SU-DHL-6 (cell line): Measurements from ENCODE around the gene CHTOP.
"Not testable (repeated sequence)": the region's sequence is repeated elsewhere in the genome, so short reads cannot be mapped to it uniquely, and the experiment has no call there.

ENCODE experiments used
- H2AFZ ChIP-seq: fragments of 200-600 bp; sonication (generic); 2 replicates; pipeline ENCODE4 v1.6.1; 2014; ENCODE audit warnings: low read depth, mild to moderate bottlenecking, moderate library complexity, mixed read lengths, antibody characterized with exemption, low read length; ENCODE audit not compliant: severe bottlenecking
- H3F3A ChIP-seq: fragments of 200-600 bp; shearing (Covaris generic); 2 replicates; pipeline ENCODE4 v1.6.0; 2016; ENCODE audit warnings: antibody characterized with exemption, mild to moderate bottlenecking; ENCODE audit not compliant: insufficient read depth
- H3K27ac ChIP-seq: fragments of 200-600 bp; sonication (generic); 2 replicates; pipeline ENCODE4 v1.5.1; 2016; ENCODE audit warnings: low read depth, mild to moderate bottlenecking, low read length, moderate library complexity, mixed read lengths
- H3K27me3 ChIP-seq: fragments of 200-600 bp; sonication (generic), shearing (Covaris generic); 2 replicates; pipeline ENCODE4 v1.6.0; 2014; ENCODE audit warnings: mild to moderate bottlenecking, low read length
- H3K36me3 ChIP-seq: fragments of 200-600 bp; sonication (generic); 2 replicates; pipeline ENCODE4 v1.6.1; 2014; ENCODE audit warnings: mild to moderate bottlenecking, low read length, mixed read lengths
- H3K4me2 ChIP-seq: fragments of 300-600, 200-600 bp; shearing (Covaris generic), sonication (generic); 2 replicates; pipeline ENCODE4 v1.6.0; 2014; ENCODE audit warnings: low read length, low read depth, mild to moderate bottlenecking; ENCODE audit not compliant: poor library complexity, severe bottlenecking
- H3K4me3 ChIP-seq: fragments of 200-600 bp; sonication (generic); 2 replicates; pipeline ENCODE4 v1.5.1; 2014; ENCODE audit warnings: antibody characterized with exemption, low read length, mild to moderate bottlenecking, mixed read lengths; ENCODE audit not compliant: insufficient read depth, poor library complexity, severe bottlenecking
- H3K79me2 ChIP-seq: fragments of 200-600 bp; sonication (generic); 2 replicates; pipeline ENCODE4 v1.6.1; 2014; ENCODE audit warnings: mild to moderate bottlenecking, low read length, moderate library complexity; ENCODE audit not compliant: insufficient read depth
- H3K9ac ChIP-seq: fragments of 200-600 bp; sonication (generic); 2 replicates; pipeline ENCODE4 v1.7.0; 2014; ENCODE audit warnings: mild to moderate bottlenecking, low read length
- H3K9me2 ChIP-seq: fragments of 200-600 bp; sonication (generic); replicated peaks from 2 replicates; pipeline ENCODE4 v1.6.1; 2014; ENCODE audit warnings: low read length; ENCODE audit not compliant: insufficient read depth
- H3K9me3 ChIP-seq: fragments of 200-600 bp; sonication (generic); 2 replicates; pipeline ENCODE4 v1.6.1; 2014; ENCODE audit warnings: low read length, mixed read lengths; ENCODE audit not compliant: insufficient read depth
- H4K20me1 ChIP-seq: fragments of 200-600 bp; sonication (generic); 2 replicates; pipeline ENCODE4 v1.6.1; 2014; ENCODE audit warnings: low read depth, mild to moderate bottlenecking, antibody characterized with exemption, low read length, moderate library complexity, mixed read lengths
- EZH2phosphoT487 ChIP-seq: fragments of 200-600 bp; sonication (generic), shearing (Covaris generic); conservative IDR thresholded peaks from 2 replicates; pipeline ENCODE4 v1.6.1; 2018; ENCODE audit warnings: mild to moderate bottlenecking, antibody characterized with exemption, low read length, moderate library complexity, mixed read lengths
- TF ChIP-seq, protein P1 (sequence below): fragments of 200-600 bp; sonication (generic); IDR thresholded peaks from one replicate; pipeline ENCODE4 v1.5.1; 2017; ENCODE audit warnings: antibody characterized with exemption, mild to moderate bottlenecking, low read length, moderate library complexity; ENCODE audit not compliant: insufficient read depth, poor library complexity, severe bottlenecking

The CHTOP gene

DNA sequence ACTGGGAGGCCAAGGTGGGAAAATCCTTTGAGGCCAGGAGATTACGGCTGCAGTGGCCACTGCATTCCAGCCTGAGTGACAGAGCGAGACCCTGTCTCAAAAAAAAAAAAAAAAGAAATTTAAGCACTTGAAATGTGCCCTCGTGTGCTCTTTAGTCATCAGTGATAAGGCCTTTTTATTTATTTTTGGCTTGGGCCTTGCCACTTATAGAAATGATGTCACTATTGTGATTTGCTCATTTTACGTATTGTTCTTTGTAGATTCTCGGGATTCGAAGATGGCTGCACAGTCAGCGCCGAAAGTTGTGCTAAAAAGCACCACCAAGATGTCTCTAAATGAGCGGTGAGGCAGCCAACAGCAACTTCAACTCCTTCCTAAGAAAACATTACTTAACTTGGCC lies 2.4 kb downstream of the CHTOP start:
- Histone ChIP-seq H3K27me3 (no peaks in the 10 kb centered on the region), H3K4me2 (no peak overlapping the region), H3K9me2 (no peaks in the 10 kb centered on the region), H3K79me2 (peaks cover 29% of the 10 kb centered on the region), H3K9ac (no peak overlapping the region), H3F3A (peaks cover 17% of the 10 kb centered on the region; the same call in 1 of the 2 replicates), H3K36me3 (peaks cover 31% of the 10 kb centered on the region), H3K4me3 (no peak overlapping the region), H4K20me1 (no peaks in the 10 kb centered on the region), H2AFZ (no peak overlapping the region), H3K9me3 (no peaks in the 10 kb centered on the region), H3K27ac (no peak overlapping the region)
- TF ChIP-seq, protein P1, sequence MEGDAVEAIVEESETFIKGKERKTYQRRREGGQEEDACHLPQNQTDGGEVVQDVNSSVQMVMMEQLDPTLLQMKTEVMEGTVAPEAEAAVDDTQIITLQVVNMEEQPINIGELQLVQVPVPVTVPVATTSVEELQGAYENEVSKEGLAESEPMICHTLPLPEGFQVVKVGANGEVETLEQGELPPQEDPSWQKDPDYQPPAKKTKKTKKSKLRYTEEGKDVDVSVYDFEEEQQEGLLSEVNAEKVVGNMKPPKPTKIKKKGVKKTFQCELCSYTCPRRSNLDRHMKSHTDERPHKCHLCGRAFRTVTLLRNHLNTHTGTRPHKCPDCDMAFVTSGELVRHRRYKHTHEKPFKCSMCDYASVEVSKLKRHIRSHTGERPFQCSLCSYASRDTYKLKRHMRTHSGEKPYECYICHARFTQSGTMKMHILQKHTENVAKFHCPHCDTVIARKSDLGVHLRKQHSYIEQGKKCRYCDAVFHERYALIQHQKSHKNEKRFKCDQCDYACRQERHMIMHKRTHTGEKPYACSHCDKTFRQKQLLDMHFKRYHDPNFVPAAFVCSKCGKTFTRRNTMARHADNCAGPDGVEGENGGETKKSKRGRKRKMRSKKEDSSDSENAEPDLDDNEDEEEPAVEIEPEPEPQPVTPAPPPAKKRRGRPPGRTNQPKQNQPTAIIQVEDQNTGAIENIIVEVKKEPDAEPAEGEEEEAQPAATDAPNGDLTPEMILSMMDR: no peak
- TF ChIP-seq EZH2phosphoT487: no peak

DNA sequence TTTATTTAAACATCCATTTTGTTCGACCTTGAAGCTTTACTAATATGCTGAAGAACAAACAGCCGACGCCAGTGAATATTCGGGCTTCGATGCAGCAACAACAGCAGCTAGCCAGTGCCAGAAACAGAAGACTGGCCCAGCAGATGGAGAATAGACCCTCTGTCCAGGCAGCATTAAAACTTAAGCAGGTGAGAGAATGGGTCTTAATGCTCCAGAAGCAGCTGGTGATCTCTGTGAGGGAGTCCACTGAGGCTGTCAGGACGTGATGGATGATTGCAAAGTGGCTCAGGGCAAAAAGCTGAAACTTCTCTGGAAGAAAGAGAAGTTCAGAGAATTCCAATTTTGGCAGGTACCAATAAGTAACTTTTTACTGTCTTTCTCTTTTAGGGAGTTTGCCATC lies 4.4 kb downstream of the CHTOP start:
- Histone ChIP-seq H3K9me2 (no peaks in the 10 kb centered on the region), H3K79me2 (peaks cover 29% of the 10 kb centered on the region), H4K20me1 (no peaks in the 10 kb centered on the region), H3K4me3 (no peak overlapping the region), H3K4me2 (no peak overlapping the region), H3K36me3 (peaks cover 49% of the 10 kb centered on the region), H3K9ac (no peak overlapping the region), H2AFZ (no peak overlapping the region), H3K9me3 (no peaks in the 10 kb centered on the region), H3F3A (peaks cover 17% of the 10 kb centered on the region; the same call in 1 of the 2 replicates), H3K27me3 (no peaks in the 10 kb centered on the region), H3K27ac (no peak overlapping the region)
- TF ChIP-seq EZH2phosphoT487: no peak
- TF ChIP-seq, protein P1: no peak

DNA sequence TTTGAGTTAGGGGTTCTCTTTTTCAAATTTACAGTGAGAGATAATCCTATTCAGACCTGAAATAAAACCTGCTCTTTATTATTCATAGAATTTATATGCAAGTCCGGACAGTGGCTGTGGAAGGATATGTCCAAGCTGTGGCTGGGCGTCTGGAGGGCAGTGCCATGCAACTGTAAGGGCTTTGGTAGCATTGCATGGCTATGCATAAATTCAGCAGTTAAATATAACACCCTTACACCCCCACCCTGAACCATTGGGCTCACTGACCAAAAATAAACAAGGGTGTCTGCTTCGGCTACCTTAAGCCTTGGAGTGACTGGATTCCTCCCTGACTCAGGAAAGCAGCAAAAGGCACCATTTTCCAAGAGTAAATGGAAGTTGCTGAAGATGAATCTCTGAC lies 5.4 kb downstream of the CHTOP start:
- TF ChIP-seq EZH2phosphoT487: no peak
- TF ChIP-seq, protein P1: no peak
- Histone ChIP-seq H2AFZ (no peak overlapping the region), H3K79me2 (peaks cover 27% of the 10 kb centered on the region), H3K9me3 (no peaks in the 10 kb centered on the region), H3K9me2 (no peaks in the 10 kb centered on the region), H3K9ac (no peak overlapping the region), H3F3A (peaks cover 24% of the 10 kb centered on the region; the same call in 1 of the 2 replicates), H3K27ac (no peak overlapping the region), H4K20me1 (no peaks in the 10 kb centered on the region), H3K36me3 (peaks cover 60% of the 10 kb centered on the region), H3K27me3 (no peaks in the 10 kb centered on the region), H3K4me3 (no peak overlapping the region), H3K4me2 (no peak overlapping the region)

DNA sequence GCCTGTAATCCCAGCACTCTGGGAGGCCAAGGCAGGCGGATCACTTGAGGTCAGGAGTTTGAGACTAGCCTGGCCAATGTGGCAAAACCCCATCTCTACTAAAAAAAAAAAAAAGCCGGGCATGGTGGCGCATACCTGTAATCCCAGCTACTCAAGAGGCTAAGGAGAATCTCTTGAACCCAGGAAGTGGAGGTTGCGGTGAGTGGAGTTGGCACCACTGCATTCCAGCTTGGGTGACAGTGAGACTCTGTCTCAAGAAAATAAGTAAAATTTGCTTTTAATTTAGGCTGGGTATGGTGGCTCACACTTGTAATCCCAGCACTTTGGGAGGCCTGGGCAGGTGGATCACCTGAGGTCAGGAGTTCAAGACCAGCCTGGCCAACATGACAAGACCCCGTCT lies 6.3 kb downstream of the CHTOP start:
- H3K9ac ChIP-seq, H3K9me3 ChIP-seq, H2AFZ ChIP-seq, H3K9me2 ChIP-seq, H3K4me2 ChIP-seq, H3K4me3 ChIP-seq, H4K20me1 ChIP-seq, H3K27ac ChIP-seq, H3K27me3 ChIP-seq: not testable (repeated sequence)
- Histone ChIP-seq H3K36me3 (peaks cover 68% of the 10 kb centered on the region), H3K79me2 (peaks cover 18% of the 10 kb centered on the region), H3F3A (peaks cover 26% of the 10 kb centered on the region; the same call in 1 of the 2 replicates)
